BE2C (cell line): ENCODE measurements around the gene TTC28.

Experiments used
- DNase-seq: peaks from one replicate; pipeline ENCODE4 v3.0.0-alpha.2; 2020
- H3K27me3 ChIP-seq: fragments of 250-450 bp; sonication (Bioruptor Pico); 2 replicates; pipeline ENCODE4 v1.5.1; 2020; ENCODE audit warnings: mild to moderate bottlenecking
- H3K36me3 ChIP-seq: fragments of 250-450 bp; sonication (Bioruptor Pico); 2 replicates; pipeline ENCODE4 v1.5.1; 2020; ENCODE audit warnings: mild to moderate bottlenecking
- H3K4me1 ChIP-seq: fragments of 250-450 bp; sonication (Bioruptor Pico); 2 replicates; pipeline ENCODE4 v1.5.1; 2020
- H3K4me3 ChIP-seq: 2 replicates; pipeline ENCODE4 v1.5.1; 2011; ENCODE audit warnings: low read depth, low read length
- H3K9me3 ChIP-seq: fragments of 250-450 bp; sonication (Bioruptor Pico); 2 replicates; pipeline ENCODE4 v1.5.1; 2020
- TF ChIP-seq, protein P1 (sequence below): IDR thresholded peaks from 2 replicates; pipeline ENCODE4 v1.5.1; 2012; ENCODE audit warnings: mild to moderate bottlenecking, low read depth, low read length

Gene TTC28

GRCh38 chr22:28488825-28489224 is 190.8 kb downstream of the TTC28 start:
- no peaks in the 10 kb centered on the region for H3K9me3 ChIP-seq
- TF ChIP-seq, protein P1, sequence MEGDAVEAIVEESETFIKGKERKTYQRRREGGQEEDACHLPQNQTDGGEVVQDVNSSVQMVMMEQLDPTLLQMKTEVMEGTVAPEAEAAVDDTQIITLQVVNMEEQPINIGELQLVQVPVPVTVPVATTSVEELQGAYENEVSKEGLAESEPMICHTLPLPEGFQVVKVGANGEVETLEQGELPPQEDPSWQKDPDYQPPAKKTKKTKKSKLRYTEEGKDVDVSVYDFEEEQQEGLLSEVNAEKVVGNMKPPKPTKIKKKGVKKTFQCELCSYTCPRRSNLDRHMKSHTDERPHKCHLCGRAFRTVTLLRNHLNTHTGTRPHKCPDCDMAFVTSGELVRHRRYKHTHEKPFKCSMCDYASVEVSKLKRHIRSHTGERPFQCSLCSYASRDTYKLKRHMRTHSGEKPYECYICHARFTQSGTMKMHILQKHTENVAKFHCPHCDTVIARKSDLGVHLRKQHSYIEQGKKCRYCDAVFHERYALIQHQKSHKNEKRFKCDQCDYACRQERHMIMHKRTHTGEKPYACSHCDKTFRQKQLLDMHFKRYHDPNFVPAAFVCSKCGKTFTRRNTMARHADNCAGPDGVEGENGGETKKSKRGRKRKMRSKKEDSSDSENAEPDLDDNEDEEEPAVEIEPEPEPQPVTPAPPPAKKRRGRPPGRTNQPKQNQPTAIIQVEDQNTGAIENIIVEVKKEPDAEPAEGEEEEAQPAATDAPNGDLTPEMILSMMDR, result no peak
- peaks cover 9% of the 10 kb centered on the region for H3K4me1 ChIP-seq
- no peaks in the 10 kb centered on the region for H3K36me3 ChIP-seq
- no peak for DNase-seq
- no peak overlapping the region for H3K4me3 ChIP-seq
- no peaks in the 10 kb centered on the region for H3K27me3 ChIP-seq

GRCh38 chr22:28484662-28485061 is 195.0 kb downstream of the TTC28 start:
- no peaks in the 10 kb centered on the region for H3K36me3 ChIP-seq
- DNase-seq, result no peak
- H3K4me3 ChIP-seq, result no peak overlapping the region
- no peaks in the 10 kb centered on the region for H3K27me3 ChIP-seq
- H3K4me1 ChIP-seq, result peaks cover 19% of the 10 kb centered on the region
- H3K9me3 ChIP-seq, result no peaks in the 10 kb centered on the region
- TF ChIP-seq, protein P1, result no peak

DNA sequence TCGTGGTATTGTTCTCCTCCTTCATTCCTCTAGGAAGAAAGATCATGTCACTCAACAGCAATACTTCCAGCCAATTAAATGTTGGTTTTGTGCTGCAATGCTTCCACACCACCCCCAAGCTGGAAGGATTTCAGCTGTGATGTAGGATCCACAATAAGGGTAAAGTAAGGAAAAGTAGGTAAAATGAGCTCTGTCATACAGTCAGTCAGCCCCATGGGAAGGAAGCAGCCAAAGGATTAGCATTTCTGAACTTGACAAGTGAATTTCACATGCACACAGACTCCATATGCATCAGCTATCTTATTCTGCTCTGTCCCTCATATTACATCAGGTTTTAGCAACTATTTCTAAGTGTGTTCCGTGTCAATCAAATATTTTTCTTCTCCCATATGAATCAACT is 197.9 kb downstream of the TTC28 start:
- Histone ChIP-seq H3K4me1 (peaks cover 12% of the 10 kb centered on the region), H3K36me3 (no peaks in the 10 kb centered on the region), H3K4me3 (no peak overlapping the region), H3K9me3 (no peaks in the 10 kb centered on the region), H3K27me3 (no peaks in the 10 kb centered on the region)
- DNase-seq, result no peak
- TF ChIP-seq, protein P1, result no peak

GRCh38 chr22:28480000-28480715 is 199.5 kb downstream of the TTC28 start:
- no peaks in the 10 kb centered on the region for H3K27me3 ChIP-seq
- H3K4me1 ChIP-seq, result peaks cover 12% of the 10 kb centered on the region
- TF ChIP-seq, protein P1, result no peak
- no peaks in the 10 kb centered on the region for H3K36me3 ChIP-seq
- H3K4me3 ChIP-seq, result no peak overlapping the region
- no peaks in the 10 kb centered on the region for H3K9me3 ChIP-seq
- DNase-seq, result no peak

DNA sequence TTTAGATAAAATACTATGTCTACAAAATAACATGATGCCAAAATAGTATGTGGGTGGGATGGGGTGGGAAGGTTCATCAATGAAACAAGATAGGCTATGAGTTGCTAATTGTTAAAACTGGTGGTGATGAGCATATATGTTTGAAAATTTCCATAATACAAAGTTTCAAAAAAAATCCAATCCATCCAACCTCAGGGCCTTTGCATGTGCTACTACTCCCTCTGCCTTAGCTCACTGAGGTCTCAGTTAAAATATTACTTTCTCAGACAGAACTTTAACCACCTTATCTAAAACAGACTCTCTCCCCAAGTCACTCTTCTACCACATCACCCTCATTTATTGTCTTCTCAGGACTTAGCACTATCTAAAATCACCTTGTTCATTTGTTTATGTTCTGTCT is 201.1 kb downstream of the TTC28 start:
- Histone ChIP-seq H3K27me3 (no peaks in the 10 kb centered on the region), H3K36me3 (no peaks in the 10 kb centered on the region), H3K9me3 (no peaks in the 10 kb centered on the region), H3K4me1 (peaks cover 10% of the 10 kb centered on the region), H3K4me3 (no peak overlapping the region)
- TF ChIP-seq, protein P1, result no peak
- no peak for DNase-seq

DNA sequence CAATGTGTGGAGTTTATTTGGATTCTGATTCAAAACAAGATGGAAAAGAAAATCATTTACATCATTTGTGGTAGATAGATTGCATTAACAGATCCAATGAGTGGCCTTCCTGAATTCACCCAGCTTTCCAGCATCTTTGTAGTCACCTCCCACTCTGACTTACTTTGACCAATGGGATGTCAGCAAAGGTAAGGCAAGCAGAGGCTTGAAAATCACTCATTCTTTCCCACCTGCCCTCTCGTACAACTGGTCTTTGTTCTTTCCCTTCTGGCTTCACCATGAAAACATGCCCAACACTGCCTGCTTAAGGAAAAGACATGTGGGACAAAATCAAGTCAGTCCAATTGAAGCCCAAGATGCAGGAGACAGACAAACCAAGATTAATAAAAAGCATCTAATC is 202.1 kb downstream of the TTC28 start:
- Histone ChIP-seq H3K4me3 (no peak overlapping the region), H3K9me3 (no peaks in the 10 kb centered on the region), H3K27me3 (no peaks in the 10 kb centered on the region), H3K4me1 (peaks cover 6% of the 10 kb centered on the region), H3K36me3 (no peaks in the 10 kb centered on the region)
- no peak for DNase-seq
- TF ChIP-seq, protein P1, result no peak
